AG09309 (cell line): Measurements from ENCODE around the gene EFCAB5.
"Not testable (repeated sequence)": the region's sequence is repeated elsewhere in the genome, so short reads cannot be mapped to it uniquely, and the experiment has no call there.

Experiments used
- DNase-seq: peaks from one replicate; pipeline ENCODE4 v3.0.0-alpha.2; 2010; ENCODE audit warnings: low read depth
- H3K4me3 ChIP-seq: 2 replicates; pipeline ENCODE4 v1.5.1; 2011; ENCODE audit warnings: mild to moderate bottlenecking, low read depth, low read length, moderate library complexity; ENCODE audit not compliant: control insufficient read depth
- TF ChIP-seq, protein P1 (sequence below): IDR thresholded peaks from 2 replicates; pipeline ENCODE4 v1.5.1; 2011; ENCODE audit warnings: mild to moderate bottlenecking, low read depth, low read length, inconsistent platforms; ENCODE audit not compliant: insufficient read depth, control insufficient read depth; ENCODE audit errors: missing control alignments

EFCAB5 gene

GRCh38 chr17:30084788-30085187 lies 143.4 kb downstream of the EFCAB5 start:
- DNase-seq = no peak
- TF ChIP-seq, protein P1, sequence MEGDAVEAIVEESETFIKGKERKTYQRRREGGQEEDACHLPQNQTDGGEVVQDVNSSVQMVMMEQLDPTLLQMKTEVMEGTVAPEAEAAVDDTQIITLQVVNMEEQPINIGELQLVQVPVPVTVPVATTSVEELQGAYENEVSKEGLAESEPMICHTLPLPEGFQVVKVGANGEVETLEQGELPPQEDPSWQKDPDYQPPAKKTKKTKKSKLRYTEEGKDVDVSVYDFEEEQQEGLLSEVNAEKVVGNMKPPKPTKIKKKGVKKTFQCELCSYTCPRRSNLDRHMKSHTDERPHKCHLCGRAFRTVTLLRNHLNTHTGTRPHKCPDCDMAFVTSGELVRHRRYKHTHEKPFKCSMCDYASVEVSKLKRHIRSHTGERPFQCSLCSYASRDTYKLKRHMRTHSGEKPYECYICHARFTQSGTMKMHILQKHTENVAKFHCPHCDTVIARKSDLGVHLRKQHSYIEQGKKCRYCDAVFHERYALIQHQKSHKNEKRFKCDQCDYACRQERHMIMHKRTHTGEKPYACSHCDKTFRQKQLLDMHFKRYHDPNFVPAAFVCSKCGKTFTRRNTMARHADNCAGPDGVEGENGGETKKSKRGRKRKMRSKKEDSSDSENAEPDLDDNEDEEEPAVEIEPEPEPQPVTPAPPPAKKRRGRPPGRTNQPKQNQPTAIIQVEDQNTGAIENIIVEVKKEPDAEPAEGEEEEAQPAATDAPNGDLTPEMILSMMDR = no peak

GRCh38 chr17:30086896-30087295 lies 145.5 kb downstream of the EFCAB5 start:
- TF ChIP-seq, protein P1 = no peak
- no peak for DNase-seq
- H3K4me3 ChIP-seq = no peak overlapping the region

More at GRCh38 chr17:30084788-30085187, 143.4 kb downstream of the EFCAB5 start:
- H3K4me3 ChIP-seq = no peak overlapping the region

GRCh38 chr17:30087431-30087830 lies 146.0 kb downstream of the EFCAB5 start:
- not testable (repeated sequence) for H3K4me3 ChIP-seq

DNA sequence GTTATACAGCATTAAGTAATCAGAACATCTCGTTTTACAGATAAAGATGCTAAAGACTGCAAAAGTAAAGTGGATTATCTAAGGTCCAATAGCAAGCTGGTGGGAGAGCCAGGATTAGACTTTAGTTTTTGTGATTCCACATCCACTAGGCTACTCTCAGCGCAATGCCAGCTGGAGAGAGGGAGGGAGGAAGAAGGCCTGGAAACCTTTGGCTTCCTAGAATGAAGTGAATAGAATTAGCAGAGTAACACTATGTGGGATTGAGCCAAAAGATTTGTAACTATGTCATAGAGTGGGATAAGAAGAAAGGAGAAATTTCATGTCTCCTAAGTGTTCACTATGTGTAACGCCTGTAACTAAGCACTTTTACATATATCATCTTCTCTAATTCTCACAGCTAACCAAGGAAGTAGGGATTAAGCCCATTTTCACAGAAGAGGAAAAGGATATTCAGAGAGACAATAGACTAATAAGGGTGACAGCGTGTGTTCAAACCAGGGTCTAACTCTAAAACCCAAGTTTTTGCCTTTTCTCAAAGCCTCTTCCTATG lies 149.8 kb downstream of the EFCAB5 start:
- no peak overlapping the region for H3K4me3 ChIP-seq
- no peak for DNase-seq
- TF ChIP-seq, protein P1 = no peak

More at GRCh38 chr17:30087431-30087830, 146.0 kb downstream of the EFCAB5 start:
- DNase-seq = not testable (repeated sequence)

DNA sequence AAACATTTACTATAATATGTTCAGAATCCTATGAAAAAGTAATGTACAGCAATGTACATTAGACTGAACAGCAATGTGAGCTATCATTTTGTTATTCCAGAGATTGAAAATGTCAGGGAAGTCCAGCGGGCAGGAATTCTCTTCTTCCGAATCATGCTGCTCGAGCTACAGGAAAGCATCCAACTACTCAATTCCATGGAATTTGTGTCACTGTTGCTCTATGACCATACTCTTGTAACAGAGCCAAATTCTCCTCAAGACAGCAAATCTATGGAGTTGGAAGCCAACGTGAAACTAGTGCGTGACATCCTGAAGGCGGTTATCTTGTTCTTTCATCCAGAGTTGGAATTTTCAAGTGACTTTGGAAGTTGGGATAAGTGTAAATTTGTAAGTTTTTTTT lies 150.3 kb downstream of the EFCAB5 start:
- TF ChIP-seq, protein P1 = no peak
- H3K4me3 ChIP-seq = no peak overlapping the region
- DNase-seq = peak; percentile 59

- DNase-seq = no peak
- TF ChIP-seq, protein P1 = no peak
- no peak overlapping the region for H3K4me3 ChIP-seq
Measured at GRCh38 chr17:30092886-30093285, 151.5 kb downstream of the EFCAB5 start.

- no peak for DNase-seq
- no peak overlapping the region for H3K4me3 ChIP-seq
- TF ChIP-seq, protein P1 = peak; percentile 74
Measured at GRCh38 chr17:30093463-30094147, 152.2 kb downstream of the EFCAB5 start.
